Keratinocyte (primary cell): Measurements from ENCODE around the gene NQO2. TPM values are rescaled to one million over a fixed set of nuclear protein-coding genes. Genes with fewer than 3 reads are reported as not detected.

Experiments used
- DNase-seq: peaks from one replicate; pipeline ENCODE4 v3.0.0-alpha.2; 2011; ENCODE audit warnings: low read depth, missing footprints, low spot score
- FAIRE-seq: peaks from 2 replicates; lab custom pipeline; 2011; peaks lifted over from hg19 to GRCh38; lab: Jason Lieb, UNC
- H2AFZ ChIP-seq: 2 replicates; pipeline ENCODE4 v1.6.0; 2012; ENCODE audit warnings: low read length, control low read depth, inconsistent platforms; ENCODE audit not compliant: control insufficient read depth
- H3K27ac ChIP-seq: 2 replicates; pipeline ENCODE4 v1.5.1; 2011; ENCODE audit warnings: low read length; ENCODE audit not compliant: control insufficient read depth, insufficient read depth
- H3K27me3 ChIP-seq: 3 replicates; pipeline ENCODE4 v1.6.0; 2011; ENCODE audit warnings: low read length; ENCODE audit not compliant: control insufficient read depth, insufficient read depth; ENCODE audit errors: extremely low read depth
- H3K36me3 ChIP-seq, 2 experiments: 2 replicates in 1 of 2; 3 replicates in 1 of 2; pipeline ENCODE4 v1.5.1; 2011; ENCODE audit warnings: low read length in 2 of 2, mild to moderate bottlenecking in 1 of 2; ENCODE audit not compliant: control insufficient read depth in 2 of 2, insufficient read depth in 2 of 2; ENCODE audit errors: extremely low read depth in 1 of 2
- H3K4me1 ChIP-seq: 3 replicates; pipeline ENCODE4 v1.5.1; 2011; ENCODE audit warnings: low read length; ENCODE audit not compliant: control insufficient read depth, insufficient read depth; ENCODE audit errors: extremely low read depth
- H3K4me2 ChIP-seq: 3 replicates; pipeline ENCODE4 v1.6.0; 2011; ENCODE audit warnings: low read depth, low read length; ENCODE audit not compliant: control insufficient read depth, insufficient read depth; ENCODE audit errors: extremely low read depth
- H3K4me3 ChIP-seq, 3 experiments: fragments of 200-600 bp in 1 of 3; sonication (generic) in 1 of 3; 2 replicates in 2 of 3; 3 replicates in 1 of 3; pipeline ENCODE4 v1.5.1; 2011 to 2016; ENCODE audit warnings: low read length in 3 of 3, mild to moderate bottlenecking in 3 of 3, control low read depth in 2 of 3, inconsistent platforms in 1 of 3, low read depth in 1 of 3, mixed read lengths in 1 of 3, mixed run types in 1 of 3, moderate library complexity in 1 of 3; ENCODE audit not compliant: control insufficient read depth in 2 of 3, insufficient read depth in 2 of 3; ENCODE audit errors: extremely low read depth in 1 of 3
- H3K79me2 ChIP-seq: 2 replicates; pipeline ENCODE4 v1.6.0; 2012; ENCODE audit warnings: low read length; ENCODE audit not compliant: control insufficient read depth, insufficient read depth
- H3K9ac ChIP-seq: 3 replicates; pipeline ENCODE4 v1.6.0; 2011; ENCODE audit warnings: low read length; ENCODE audit not compliant: control insufficient read depth, insufficient read depth; ENCODE audit errors: extremely low read depth
- H3K9me1 ChIP-seq: 3 replicates; pipeline ENCODE4 v1.6.0; 2011; ENCODE audit warnings: low read length; ENCODE audit not compliant: control insufficient read depth, insufficient read depth; ENCODE audit errors: extremely low read depth
- H3K9me3 ChIP-seq: 2 replicates; pipeline ENCODE4 v1.5.1; 2012; ENCODE audit warnings: low read depth, low read length; ENCODE audit not compliant: control insufficient read depth
- H4K20me1 ChIP-seq: 3 replicates; pipeline ENCODE4 v1.6.0; 2011; ENCODE audit warnings: low read length; ENCODE audit not compliant: control insufficient read depth, insufficient read depth; ENCODE audit errors: extremely low read depth
- EZH2 ChIP-seq: IDR thresholded peaks from one replicate; pipeline ENCODE4 v1.6.1; 2012; ENCODE audit warnings: inconsistent platforms, mild to moderate bottlenecking, low read length, moderate library complexity
- dilution Hi-C: fragments of 300-500 bp; cut with MboI; formaldehyde crosslinking; loops from one replicate; pipeline ENCODE4 v1.7.0; 2020; ENCODE audit warnings: low sequenced_read_pairs; ENCODE audit not compliant: extremely low pct_ligation_motif_present
- polyA plus RNA-seq, 5 experiments: library from polyadenylated mRNA; depleted of rRNA in 3 of 5; stranded (reverse) in 3 of 5; stranded (forward) in 1 of 5; unstranded in 1 of 5; fragments of >200 nt; gene quantifications; 1 replicate in 1 of 5; 2 replicates in 3 of 5; 3 replicates in 1 of 5; pipeline versions ENCODE4 v1.2.1 to v1.2.3, GENCODE V29; 2011 to 2012; ENCODE audit warnings: missing spikeins in 2 of 5, low read depth in 1 of 5, low replicate concordance in 1 of 5
- TF ChIP-seq, protein P1 (sequence below), 3 experiments: IDR thresholded peaks in 1 of 3; conservative IDR thresholded peaks in 1 of 3; optimal IDR thresholded peaks in 1 of 3; 2 replicates in 2 of 3; 3 replicates in 1 of 3; pipeline versions ENCODE3 to v1.5.1; 2011; ENCODE audit warnings: low read length in 3 of 3, mild to moderate bottlenecking in 3 of 3, moderate library complexity in 2 of 3, control low read depth in 1 of 3, inconsistent platforms in 1 of 3; ENCODE audit not compliant: insufficient read depth in 2 of 3; ENCODE audit errors: extremely low read depth in 1 of 3

Gene NQO2
- polyA plus RNA-seq, 1 donor (not counting 4 experiments of a cell fraction or from before 2014, with no cell fraction given), result 22.9 TPM

DNA sequence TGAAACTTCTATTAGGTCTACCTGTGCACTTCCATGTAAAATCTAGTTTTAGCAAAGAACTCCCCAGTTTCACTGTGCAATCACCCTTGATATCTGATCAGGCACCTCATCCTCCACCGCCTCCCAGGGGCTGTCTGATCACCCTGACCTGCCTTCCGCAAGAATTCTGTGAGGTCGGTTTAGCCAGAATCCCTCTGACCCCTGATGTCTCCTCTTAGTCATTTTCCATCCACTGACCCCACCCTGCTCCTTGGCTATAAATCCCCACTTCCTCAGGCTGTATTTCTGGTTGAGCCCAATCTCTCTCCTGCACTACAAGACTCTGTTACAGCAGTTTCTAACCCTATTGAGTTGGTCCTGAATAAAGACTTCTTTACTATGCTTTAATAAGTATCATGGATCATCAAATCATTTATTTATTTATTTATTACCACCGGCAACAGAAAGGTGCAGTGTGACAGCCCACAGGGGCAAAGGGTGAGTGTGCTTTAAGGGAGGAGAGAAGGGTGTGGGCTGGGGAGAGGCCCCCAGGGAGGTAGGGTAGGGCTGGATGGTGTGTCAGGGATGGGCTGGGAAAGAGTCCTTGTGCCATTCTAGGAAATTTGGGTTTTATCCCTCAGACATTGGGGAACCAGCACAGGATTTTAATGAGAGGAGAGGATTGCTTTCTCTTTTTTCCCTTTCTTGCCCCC lies 17.1 kb upstream of the NQO2 start:
- H3K27ac ChIP-seq, result no peak overlapping the region
- FAIRE-seq, result no peak
- no peak overlapping the region for H3K4me3 ChIP-seq
- DNase-seq, result no peak
- TF ChIP-seq, protein P1, sequence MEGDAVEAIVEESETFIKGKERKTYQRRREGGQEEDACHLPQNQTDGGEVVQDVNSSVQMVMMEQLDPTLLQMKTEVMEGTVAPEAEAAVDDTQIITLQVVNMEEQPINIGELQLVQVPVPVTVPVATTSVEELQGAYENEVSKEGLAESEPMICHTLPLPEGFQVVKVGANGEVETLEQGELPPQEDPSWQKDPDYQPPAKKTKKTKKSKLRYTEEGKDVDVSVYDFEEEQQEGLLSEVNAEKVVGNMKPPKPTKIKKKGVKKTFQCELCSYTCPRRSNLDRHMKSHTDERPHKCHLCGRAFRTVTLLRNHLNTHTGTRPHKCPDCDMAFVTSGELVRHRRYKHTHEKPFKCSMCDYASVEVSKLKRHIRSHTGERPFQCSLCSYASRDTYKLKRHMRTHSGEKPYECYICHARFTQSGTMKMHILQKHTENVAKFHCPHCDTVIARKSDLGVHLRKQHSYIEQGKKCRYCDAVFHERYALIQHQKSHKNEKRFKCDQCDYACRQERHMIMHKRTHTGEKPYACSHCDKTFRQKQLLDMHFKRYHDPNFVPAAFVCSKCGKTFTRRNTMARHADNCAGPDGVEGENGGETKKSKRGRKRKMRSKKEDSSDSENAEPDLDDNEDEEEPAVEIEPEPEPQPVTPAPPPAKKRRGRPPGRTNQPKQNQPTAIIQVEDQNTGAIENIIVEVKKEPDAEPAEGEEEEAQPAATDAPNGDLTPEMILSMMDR (optimal IDR thresholded peaks at IDR 0.05 in 1 of 3, IDR thresholded peaks at IDR 0.05 in 1 of 3, conservative IDR thresholded peaks at IDR 0.05 in 1 of 3; ENCODE audit: extremely low read depth in 1 of 3, insufficient read depth in 2 of 3, low read length in 3 of 3), result no peak
- no peak for TF ChIP-seq EZH2
- H3K4me1 ChIP-seq, result peaks cover 33% of the 10 kb centered on the region
- H3K36me3 ChIP-seq, result no peaks in the 10 kb centered on the region
- H3K79me2 ChIP-seq, result no peaks in the 10 kb centered on the region
- H3K9me1 ChIP-seq, result peaks cover 2% of the 10 kb centered on the region
- no peak overlapping the region for H2AFZ ChIP-seq
- no peak overlapping the region for H3K4me2 ChIP-seq
- no peaks in the 10 kb centered on the region for H4K20me1 ChIP-seq
- H3K27me3 ChIP-seq, result no peaks in the 10 kb centered on the region
- dilution Hi-C loops, result no loop called here
- no peaks in the 10 kb centered on the region for H3K9me3 ChIP-seq
- no peak overlapping the region for H3K9ac ChIP-seq

DNA sequence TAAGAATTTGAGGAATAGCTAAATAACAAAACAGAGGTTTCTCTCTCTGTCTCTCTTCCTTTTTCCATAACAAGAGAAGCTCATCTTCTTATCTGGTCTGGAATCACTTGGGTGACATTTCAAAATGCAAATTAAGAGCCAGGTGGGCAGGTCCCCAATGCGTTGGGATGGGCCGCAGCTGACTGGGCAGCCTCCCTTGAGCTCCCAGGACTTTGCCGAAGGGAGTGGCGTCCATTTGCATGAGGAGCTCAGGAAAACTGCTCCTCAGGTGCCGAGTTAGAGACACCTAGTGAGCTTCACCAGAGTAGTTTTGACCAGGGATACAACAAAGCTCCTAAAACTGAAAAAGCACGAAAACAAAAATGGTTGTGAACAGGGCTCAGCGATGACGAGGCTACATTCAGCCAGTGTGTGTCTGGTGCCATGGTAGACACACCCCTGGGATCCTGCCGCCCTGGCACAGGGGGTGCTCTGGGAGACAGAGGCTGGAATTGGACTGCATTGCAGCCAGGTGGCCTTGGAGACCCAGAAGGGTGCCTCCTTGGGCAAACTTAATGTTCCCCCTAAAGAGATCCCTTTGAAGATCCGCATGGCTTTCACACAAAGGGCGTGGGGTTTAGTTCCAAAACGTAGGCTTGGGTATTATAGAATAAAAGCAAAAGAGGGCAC lies 14.8 kb upstream of the NQO2 start:
- H3K36me3 ChIP-seq, result no peaks in the 10 kb centered on the region
- H3K4me2 ChIP-seq, result no peak overlapping the region
- H3K27ac ChIP-seq, result no peak overlapping the region
- dilution Hi-C loops, result no loop called here
- TF ChIP-seq EZH2, result no peak
- TF ChIP-seq, protein P1 (optimal IDR thresholded peaks at IDR 0.05 in 1 of 3, IDR thresholded peaks at IDR 0.05 in 1 of 3, conservative IDR thresholded peaks at IDR 0.05 in 1 of 3; ENCODE audit: extremely low read depth in 1 of 3, insufficient read depth in 2 of 3, low read length in 3 of 3), result no peak
- H3K27me3 ChIP-seq, result no peaks in the 10 kb centered on the region
- no peaks in the 10 kb centered on the region for H4K20me1 ChIP-seq
- H3K9me1 ChIP-seq, result peaks cover 2% of the 10 kb centered on the region
- DNase-seq (no peak), FAIRE-seq (no peak)
- no peaks in the 10 kb centered on the region for H3K9me3 ChIP-seq
- H3K4me3 ChIP-seq, result no peak overlapping the region
- peaks cover 37% of the 10 kb centered on the region for H3K4me1 ChIP-seq
- no peak overlapping the region for H3K9ac ChIP-seq
- H3K79me2 ChIP-seq, result no peaks in the 10 kb centered on the region
- no peak overlapping the region for H2AFZ ChIP-seq
